Transverse colon (tissue), 4 donors: ENCODE measurements around the gene GADD45A.

Experiments used
- EP300 ChIP-seq: sonication (generic); formaldehyde crosslinking; IDR thresholded peaks from one replicate; pipeline ENCODE4 v1.6.1; 2017; ENCODE audit warnings: antibody characterized with exemption, low read depth
- POLR2A ChIP-seq: fragments of 450-650 bp; IDR thresholded peaks from one replicate; pipeline ENCODE4 v1.6.1; 2016; ENCODE audit warnings: antibody characterized with exemption, mild to moderate bottlenecking, moderate library complexity
- POLR2AphosphoS5 ChIP-seq, 3 donors: sonication (generic); formaldehyde crosslinking; IDR thresholded peaks; one replicate each; pipeline ENCODE4 v1.6.1; 2016; ENCODE audit warnings: antibody characterized with exemption in 3 of 3
- TF ChIP-seq, protein P1 (sequence below), 5 experiments: fragments of 200-600 bp in 3 of 5; fragments of 450-650 bp in 2 of 5; sonication (generic) in 3 of 5; IDR thresholded peaks; 1 replicate in 2 of 5; 2 replicates in 3 of 5; pipeline ENCODE4 v1.5.1; 2016 to 2017; ENCODE audit warnings: antibody characterized with exemption in 5 of 5, inconsistent platforms in 3 of 5, mild to moderate bottlenecking in 2 of 5, moderate library complexity in 1 of 5

DNA sequence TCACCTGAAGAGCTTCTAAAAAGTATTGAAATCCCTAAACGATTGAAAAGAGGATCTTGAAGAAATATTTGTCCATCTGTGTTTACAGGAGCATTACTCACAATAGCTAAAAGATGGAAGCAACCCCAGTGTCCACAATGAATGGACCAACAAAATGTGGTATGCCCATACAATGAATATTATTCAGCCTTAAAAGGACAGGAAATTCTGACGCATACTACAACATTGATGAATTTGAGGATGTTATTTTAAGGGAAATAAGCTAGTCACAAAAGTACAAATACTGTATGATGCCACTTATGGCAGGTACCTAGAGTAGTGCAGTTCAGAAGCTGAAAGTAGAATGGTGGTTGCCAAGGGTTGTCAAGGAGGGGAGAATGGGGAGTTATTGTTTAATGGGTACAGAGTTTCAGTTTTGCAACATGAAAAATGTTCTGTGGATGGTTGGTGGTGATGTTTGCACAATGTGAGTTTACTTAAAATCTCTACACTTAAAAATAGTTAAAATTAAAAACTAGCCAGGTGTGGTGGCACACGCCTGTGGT lies 37.1 kb upstream of the GADD45A start:
- TF ChIP-seq, protein P1, sequence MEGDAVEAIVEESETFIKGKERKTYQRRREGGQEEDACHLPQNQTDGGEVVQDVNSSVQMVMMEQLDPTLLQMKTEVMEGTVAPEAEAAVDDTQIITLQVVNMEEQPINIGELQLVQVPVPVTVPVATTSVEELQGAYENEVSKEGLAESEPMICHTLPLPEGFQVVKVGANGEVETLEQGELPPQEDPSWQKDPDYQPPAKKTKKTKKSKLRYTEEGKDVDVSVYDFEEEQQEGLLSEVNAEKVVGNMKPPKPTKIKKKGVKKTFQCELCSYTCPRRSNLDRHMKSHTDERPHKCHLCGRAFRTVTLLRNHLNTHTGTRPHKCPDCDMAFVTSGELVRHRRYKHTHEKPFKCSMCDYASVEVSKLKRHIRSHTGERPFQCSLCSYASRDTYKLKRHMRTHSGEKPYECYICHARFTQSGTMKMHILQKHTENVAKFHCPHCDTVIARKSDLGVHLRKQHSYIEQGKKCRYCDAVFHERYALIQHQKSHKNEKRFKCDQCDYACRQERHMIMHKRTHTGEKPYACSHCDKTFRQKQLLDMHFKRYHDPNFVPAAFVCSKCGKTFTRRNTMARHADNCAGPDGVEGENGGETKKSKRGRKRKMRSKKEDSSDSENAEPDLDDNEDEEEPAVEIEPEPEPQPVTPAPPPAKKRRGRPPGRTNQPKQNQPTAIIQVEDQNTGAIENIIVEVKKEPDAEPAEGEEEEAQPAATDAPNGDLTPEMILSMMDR (IDR thresholded peaks at IDR 0.05), result no peak
- TF ChIP-seq POLR2AphosphoS5 (IDR thresholded peaks at IDR 0.05), result no peak
- TF ChIP-seq POLR2A, result no peak
- TF ChIP-seq EP300, result no peak
